Measurements from ENCODE around the gene KCTD8.

KCTD8 gene

GRCh38 chr4:44160776-44161367, 287.7 kb downstream of the KCTD8 start:
- DNase-seq = no peak

- no peak for DNase-seq
Observed at GRCh38 chr4:44159991-44160390, 288.6 kb downstream of the KCTD8 start.

GRCh38 chr4:44157611-44158277, 290.9 kb downstream of the KCTD8 start:
- DNase-seq = no peak

- DNase-seq = no peak
Observed at GRCh38 chr4:44150091-44150576, 298.5 kb downstream of the KCTD8 start.

GRCh38 chr4:44149282-44149681, 299.3 kb downstream of the KCTD8 start:
- DNase-seq = no peak

- no peak for DNase-seq
Observed at GRCh38 chr4:44147571-44148075, 301.0 kb downstream of the KCTD8 start.

GRCh38 chr4:44146516-44146915, 302.1 kb downstream of the KCTD8 start:
- DNase-seq = no peak

- no peak for DNase-seq
Observed at GRCh38 chr4:44145868-44146267, 302.7 kb downstream of the KCTD8 start.

GRCh38 chr4:44132526-44132925, 316.1 kb downstream of the KCTD8 start:
- DNase-seq = no peak
